Measurements from ENCODE around the gene SMU1. TPM values are rescaled to one million over a fixed set of nuclear protein-coding genes. Genes with fewer than 3 reads are reported as not detected.

The SMU1 gene
- 21.8 and 25.1 TPM in 2 replicates for total RNA-seq
- 15.8 and 17.8 TPM in 2 replicates for polyA plus RNA-seq

DNA sequence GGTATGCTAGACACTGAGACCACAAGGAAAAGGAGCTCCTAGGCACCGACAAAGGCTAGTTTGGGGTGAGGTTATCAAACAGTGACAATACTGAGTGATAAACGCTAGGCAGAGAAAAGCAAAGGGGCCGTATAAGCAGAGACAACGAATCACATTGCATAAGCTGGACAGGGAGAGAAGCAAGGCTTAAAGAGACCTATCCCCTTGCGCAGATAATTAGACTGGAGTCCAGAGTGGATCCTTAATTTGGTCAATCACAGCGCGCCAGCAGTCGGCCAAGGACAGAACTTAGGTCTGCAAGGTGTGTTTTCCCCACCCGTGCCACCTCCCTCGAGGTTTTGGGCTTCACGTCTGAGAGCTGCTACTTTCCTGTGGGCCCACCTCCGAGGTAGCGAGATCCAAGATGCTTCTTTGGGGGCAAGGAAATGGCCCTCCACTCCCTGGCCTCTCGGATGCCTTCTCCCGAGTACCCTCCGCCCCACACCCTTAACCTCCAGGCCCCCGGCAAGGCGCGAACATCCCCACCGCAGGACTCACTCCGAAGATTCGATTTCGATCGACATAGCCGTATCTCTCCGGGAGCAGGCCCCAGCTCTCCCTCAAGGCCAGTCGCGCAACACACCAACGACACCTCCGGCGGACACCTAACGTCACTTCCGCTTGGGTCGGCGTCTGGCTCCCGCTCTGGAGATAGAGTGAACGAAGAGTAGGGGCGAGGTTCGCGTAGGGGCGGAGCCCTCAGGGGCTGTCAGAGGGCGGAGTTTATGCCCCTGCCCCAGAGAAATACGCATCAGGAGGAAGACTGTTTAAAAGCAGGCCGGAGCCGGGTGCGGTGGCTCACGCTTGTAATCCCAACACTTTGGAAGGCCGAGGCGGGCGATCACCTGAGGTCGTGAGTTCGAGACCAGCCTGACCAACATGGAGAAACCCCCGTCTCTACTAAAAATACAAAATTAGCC is at the start of gene SMU1:
Gene SMU1, minus strand, starts transcription at position 629 of the 959 bp plus-strand sequence. Its CDS starts 66 bp downstream, at position 563.
- Histone ChIP-seq H3K79me2 (peaks cover 50% of the 10 kb centered on the region), H3K4me3 (peak within 1 kb of the TSS; percentile 61), H2AFZ (peak within 1 kb of the TSS; percentile 44), H3K4me1 (ENCODE audit: insufficient read depth) (peaks cover 4% of the 10 kb centered on the region), H3K9me2 (replicated peaks; ENCODE audit: insufficient read depth) (no peaks in the 10 kb centered on the region), H3K27ac (peak within 1 kb of the TSS; percentile 93), H3K36me3 (replicated peaks; ENCODE audit: insufficient read depth, low read depth) (no peaks in the 10 kb centered on the region), H3K27me3 (no peaks in the 10 kb centered on the region), H3K4me2 (peak within 1 kb of the TSS; percentile 88), H3K9me3 (ENCODE audit: low read depth) (no peaks in the 10 kb centered on the region), H4K20me1 (ENCODE audit: insufficient read depth, poor library complexity, severe bottlenecking) (no peaks in the 10 kb centered on the region)
- 2% methylated on average over 51 of the region's 53 CpGs for WGBS (ENCODE audit: low lambda C conversion rate, missing lambda C conversion rate)
- TF ChIP-seq EZH2 (IDR thresholded peaks at IDR 0.05; ENCODE audit: borderline replicate concordance) (no peak), EZH2phosphoT487 (IDR thresholded peaks at IDR 0.05; ENCODE audit: low read depth, severe bottlenecking, unreplicated experiment) (no peak)
- TF ChIP-seq, protein P1, sequence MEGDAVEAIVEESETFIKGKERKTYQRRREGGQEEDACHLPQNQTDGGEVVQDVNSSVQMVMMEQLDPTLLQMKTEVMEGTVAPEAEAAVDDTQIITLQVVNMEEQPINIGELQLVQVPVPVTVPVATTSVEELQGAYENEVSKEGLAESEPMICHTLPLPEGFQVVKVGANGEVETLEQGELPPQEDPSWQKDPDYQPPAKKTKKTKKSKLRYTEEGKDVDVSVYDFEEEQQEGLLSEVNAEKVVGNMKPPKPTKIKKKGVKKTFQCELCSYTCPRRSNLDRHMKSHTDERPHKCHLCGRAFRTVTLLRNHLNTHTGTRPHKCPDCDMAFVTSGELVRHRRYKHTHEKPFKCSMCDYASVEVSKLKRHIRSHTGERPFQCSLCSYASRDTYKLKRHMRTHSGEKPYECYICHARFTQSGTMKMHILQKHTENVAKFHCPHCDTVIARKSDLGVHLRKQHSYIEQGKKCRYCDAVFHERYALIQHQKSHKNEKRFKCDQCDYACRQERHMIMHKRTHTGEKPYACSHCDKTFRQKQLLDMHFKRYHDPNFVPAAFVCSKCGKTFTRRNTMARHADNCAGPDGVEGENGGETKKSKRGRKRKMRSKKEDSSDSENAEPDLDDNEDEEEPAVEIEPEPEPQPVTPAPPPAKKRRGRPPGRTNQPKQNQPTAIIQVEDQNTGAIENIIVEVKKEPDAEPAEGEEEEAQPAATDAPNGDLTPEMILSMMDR (IDR thresholded peaks at IDR 0.05; ENCODE audit: poor library complexity): no peak
- peak; percentile 98 for DNase-seq (ENCODE audit: low spot score)

DNA sequence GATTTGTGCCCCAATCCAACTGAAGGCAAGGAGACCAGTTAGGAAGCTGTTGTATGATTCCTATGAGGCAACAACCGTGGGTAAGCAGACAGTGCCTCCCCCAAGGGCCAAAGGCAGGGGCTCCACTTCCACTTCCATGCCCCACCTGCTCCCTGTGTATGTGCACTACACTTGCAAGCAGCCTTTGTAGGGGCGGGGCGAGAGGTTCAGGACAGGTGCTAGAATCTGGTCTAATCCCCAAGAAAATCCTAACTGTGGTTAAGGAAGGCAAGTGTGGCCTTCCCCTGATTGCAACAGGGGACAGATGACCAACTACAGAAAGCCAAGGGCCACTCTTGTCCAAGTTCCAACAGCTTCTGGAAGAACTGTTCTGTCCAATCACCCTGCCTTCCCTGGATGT is 49.0 kb upstream of the SMU1 start:
- Histone ChIP-seq H3K9me3 (ENCODE audit: low read depth) (no peaks in the 10 kb centered on the region), H3K9me2 (replicated peaks; ENCODE audit: insufficient read depth) (no peaks in the 10 kb centered on the region), H4K20me1 (ENCODE audit: insufficient read depth, poor library complexity, severe bottlenecking) (no peaks in the 10 kb centered on the region), H3K4me3 (no peak overlapping the region), H3K36me3 (replicated peaks; ENCODE audit: insufficient read depth, low read depth) (no peaks in the 10 kb centered on the region), H2AFZ (no peak overlapping the region), H3K27ac (peak overlapping the region; percentile 34), H3K27me3 (no peaks in the 10 kb centered on the region), H3K79me2 (peaks cover 61% of the 10 kb centered on the region), H3K4me1 (ENCODE audit: insufficient read depth) (peaks cover 31% of the 10 kb centered on the region), H3K4me2 (no peak overlapping the region)
- TF ChIP-seq EZH2 (IDR thresholded peaks at IDR 0.05; ENCODE audit: borderline replicate concordance): no peak
- 86% methylated on average over 3 of the region's 3 CpGs for WGBS (ENCODE audit: low lambda C conversion rate, missing lambda C conversion rate)
- no peak for DNase-seq (ENCODE audit: low spot score)

DNA sequence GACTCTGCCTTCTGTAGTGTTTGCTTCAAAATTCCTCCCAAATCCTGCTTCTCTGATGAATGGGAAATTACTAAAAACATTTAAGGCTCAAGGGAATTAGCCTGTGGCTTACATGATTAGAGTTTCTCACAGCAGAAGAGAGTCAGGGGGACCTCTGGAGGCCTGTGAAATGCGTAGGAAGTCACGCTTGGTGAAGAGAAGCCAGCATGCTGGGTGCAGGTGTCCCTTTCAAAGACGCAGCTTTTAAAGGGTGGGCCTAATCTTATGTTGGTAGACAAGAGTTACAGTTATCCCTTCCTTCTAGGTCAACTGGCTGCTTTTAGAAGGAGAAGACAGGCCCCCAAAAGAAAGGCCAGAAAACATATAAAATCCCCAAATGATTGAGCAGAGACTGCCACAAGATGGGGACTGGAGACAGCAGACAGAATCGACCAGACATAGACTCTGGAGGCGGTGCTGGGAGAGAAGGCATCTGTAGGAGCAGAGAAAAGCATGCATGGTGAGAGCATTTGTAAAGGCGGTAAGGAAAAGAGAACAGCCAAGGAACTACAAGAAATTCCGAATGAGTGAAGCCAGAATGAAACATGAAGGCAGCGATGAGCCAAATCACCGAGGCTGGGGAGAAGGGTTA is 48.4 kb upstream of the SMU1 start:
- Histone ChIP-seq H3K4me3 (no peak overlapping the region), H3K79me2 (peaks cover 65% of the 10 kb centered on the region), H2AFZ (no peak overlapping the region), H3K4me1 (ENCODE audit: insufficient read depth) (peaks cover 28% of the 10 kb centered on the region), H3K9me3 (ENCODE audit: low read depth) (no peaks in the 10 kb centered on the region), H3K9me2 (replicated peaks; ENCODE audit: insufficient read depth) (no peaks in the 10 kb centered on the region), H3K27ac (peak overlapping the region; percentile 34), H3K27me3 (no peaks in the 10 kb centered on the region), H4K20me1 (ENCODE audit: insufficient read depth, poor library complexity, severe bottlenecking) (no peaks in the 10 kb centered on the region), H3K4me2 (no peak overlapping the region), H3K36me3 (replicated peaks; ENCODE audit: insufficient read depth, low read depth) (no peaks in the 10 kb centered on the region)
- DNase-seq (ENCODE audit: low spot score): no peak
- WGBS (ENCODE audit: low lambda C conversion rate, missing lambda C conversion rate): 78% methylated on average over 9 of the region's 9 CpGs
- TF ChIP-seq EZH2phosphoT487 (IDR thresholded peaks at IDR 0.05; ENCODE audit: low read depth, severe bottlenecking, unreplicated experiment): no peak
- TF ChIP-seq, protein P1 (IDR thresholded peaks at IDR 0.05; ENCODE audit: poor library complexity): no peak
- no peak for TF ChIP-seq EZH2 (IDR thresholded peaks at IDR 0.05; ENCODE audit: borderline replicate concordance)

DNA sequence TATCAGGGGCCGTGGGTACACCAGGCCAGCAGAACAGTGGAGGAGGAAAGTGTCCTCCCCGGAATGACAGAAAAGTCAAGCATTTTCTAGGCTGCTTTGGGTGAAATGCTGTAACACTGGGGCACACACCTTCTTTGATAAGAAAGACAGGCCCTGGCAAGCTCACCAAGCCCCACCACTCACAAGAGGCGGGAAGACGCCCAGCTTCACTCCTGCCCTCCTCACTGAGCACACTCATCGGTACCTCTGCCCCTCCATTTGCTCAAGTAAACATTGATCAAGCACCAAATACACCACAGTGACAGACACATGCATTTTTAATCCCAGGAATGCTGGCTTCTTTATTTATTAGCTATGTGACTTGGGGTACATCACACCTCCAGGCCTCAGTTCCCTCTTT is 47.6 kb upstream of the SMU1 start:
- Histone ChIP-seq H3K4me3 (no peak overlapping the region), H3K27ac (no peak overlapping the region), H3K4me1 (ENCODE audit: insufficient read depth) (peaks cover 20% of the 10 kb centered on the region), H3K9me3 (ENCODE audit: low read depth) (no peaks in the 10 kb centered on the region), H4K20me1 (ENCODE audit: insufficient read depth, poor library complexity, severe bottlenecking) (no peaks in the 10 kb centered on the region), H3K79me2 (peaks cover 63% of the 10 kb centered on the region), H2AFZ (no peak overlapping the region), H3K27me3 (no peaks in the 10 kb centered on the region), H3K9me2 (replicated peaks; ENCODE audit: insufficient read depth) (no peaks in the 10 kb centered on the region), H3K36me3 (replicated peaks; ENCODE audit: insufficient read depth, low read depth) (no peaks in the 10 kb centered on the region), H3K4me2 (no peak overlapping the region)
- no peak for DNase-seq (ENCODE audit: low spot score)
- 93% methylated on average over 5 of the region's 5 CpGs for WGBS (ENCODE audit: low lambda C conversion rate, missing lambda C conversion rate)
- TF ChIP-seq EZH2 (IDR thresholded peaks at IDR 0.05; ENCODE audit: borderline replicate concordance) (no peak), EZH2phosphoT487 (IDR thresholded peaks at IDR 0.05; ENCODE audit: low read depth, severe bottlenecking, unreplicated experiment) (no peak)
- TF ChIP-seq, protein P1 (IDR thresholded peaks at IDR 0.05; ENCODE audit: poor library complexity): no peak

All from hepatocyte (in vitro differentiated cells).